ENCODE data around the gene VPS4A. TPM values are rescaled to one million over a fixed set of nuclear protein-coding genes. Genes with fewer than 3 reads are reported as not detected.

Gene VPS4A
- total RNA-seq, 1 experiment from 2014 or later, result 27.3 TPM

- peaks cover 6% of the 10 kb centered on the region; the same call in 1 of the 2 replicates for H3K36me3 ChIP-seq (ENCODE audit: low read depth, low read length)
- POLR2A ChIA-PET (ENCODE audit: unreplicated experiment), result no interaction called here
- H3K4me1 ChIP-seq (ENCODE audit: insufficient read depth, low read length), result no peaks in the 10 kb centered on the region
- H3K27me3 ChIP-seq (ENCODE audit: low read length), result no peaks in the 10 kb centered on the region
- H3K4me2 ChIP-seq (ENCODE audit: low read length), result no peak overlapping the region
- no peak overlapping the region for H3K27ac ChIP-seq (ENCODE audit: low read length)
- H3K9me3 ChIP-seq (ENCODE audit: low read length), result no peaks in the 10 kb centered on the region
- no peak for ATAC-seq
- TF ChIP-seq CTCF (conservative IDR thresholded peaks at IDR 0.05; ENCODE audit: low read depth, low read length), result no peak
- TF ChIP-seq EZH2 (IDR thresholded peaks at IDR 0.05; ENCODE audit: low read length, unreplicated experiment), result no peak
- TF ChIP-seq EZH2phosphoT487 (IDR thresholded peaks at IDR 0.05; ENCODE audit: borderline replicate concordance, low read length), result no peak
- H3K9me2 ChIP-seq (replicated peaks; ENCODE audit: low read length), result no peaks in the 10 kb centered on the region
- H3K79me2 ChIP-seq (ENCODE audit: low read length), result no peaks in the 10 kb centered on the region
- H3F3A ChIP-seq (ENCODE audit: low read length, unreplicated experiment), result no peaks in the 10 kb centered on the region
- no peaks in the 10 kb centered on the region for H4K20me1 ChIP-seq (ENCODE audit: low read length)
- H3K4me3 ChIP-seq (ENCODE audit: low read length), result no peak overlapping the region
- BruUV-seq (replicated peaks), result no TSS peak
- H3K9ac ChIP-seq (ENCODE audit: low read length), result no peak overlapping the region
- CTCF ChIA-PET, result no interaction called here
- H2AFZ ChIP-seq (ENCODE audit: low read length), result no peak overlapping the region
- intact Hi-C loops (cut with micrococcal nuclease), result loop anchor here (10.0 kb wide), 1 partner anchor 53 kb away; no protein-coding TSS in a partner anchor
- no peak for DNase-seq
Observed at GRCh38 chr16:69277413-69277812, 33.7 kb upstream of the VPS4A start.

- ChIA-PET POLR2A (ENCODE audit: unreplicated experiment) (no interaction called here), CTCF (no interaction called here)
- intact Hi-C loops (cut with micrococcal nuclease), result no loop called here
- H3K4me3 ChIP-seq (ENCODE audit: low read length), result no peak overlapping the region
- no peaks in the 10 kb centered on the region for H3K4me1 ChIP-seq (ENCODE audit: insufficient read depth, low read length)
- TF ChIP-seq EZH2phosphoT487 (IDR thresholded peaks at IDR 0.05; ENCODE audit: borderline replicate concordance, low read length), result no peak
- no peak for TF ChIP-seq CTCF (conservative IDR thresholded peaks at IDR 0.05; ENCODE audit: low read depth, low read length)
- no peak for TF ChIP-seq EZH2 (IDR thresholded peaks at IDR 0.05; ENCODE audit: low read length, unreplicated experiment)
- no peaks in the 10 kb centered on the region for H3K79me2 ChIP-seq (ENCODE audit: low read length)
- H4K20me1 ChIP-seq (ENCODE audit: low read length), result no peaks in the 10 kb centered on the region
- H2AFZ ChIP-seq (ENCODE audit: low read length), result no peak overlapping the region
- no peak overlapping the region for H3K4me2 ChIP-seq (ENCODE audit: low read length)
- H3K27ac ChIP-seq (ENCODE audit: low read length), result no peak overlapping the region
- DNase-seq (no peak), ATAC-seq (no peak)
- peaks cover 7% of the 10 kb centered on the region; the same call in 1 of the 2 replicates for H3K36me3 ChIP-seq (ENCODE audit: low read depth, low read length)
- no peaks in the 10 kb centered on the region for H3F3A ChIP-seq (ENCODE audit: low read length, unreplicated experiment)
- no peaks in the 10 kb centered on the region for H3K9me2 ChIP-seq (replicated peaks; ENCODE audit: low read length)
- H3K9ac ChIP-seq (ENCODE audit: low read length), result no peak overlapping the region
- no TSS peak for BruUV-seq (replicated peaks)
- no peaks in the 10 kb centered on the region for H3K27me3 ChIP-seq (ENCODE audit: low read length)
- H3K9me3 ChIP-seq (ENCODE audit: low read length), result no peaks in the 10 kb centered on the region
Observed at GRCh38 chr16:69283851-69284250, 27.3 kb upstream of the VPS4A start.

- H3K27ac ChIP-seq (ENCODE audit: low read length), result no peak overlapping the region
- H4K20me1 ChIP-seq (ENCODE audit: low read length), result no peaks in the 10 kb centered on the region
- H3K9ac ChIP-seq (ENCODE audit: low read length), result no peak overlapping the region
- H3K9me2 ChIP-seq (replicated peaks; ENCODE audit: low read length), result no peaks in the 10 kb centered on the region
- CTCF ChIA-PET, result no interaction called here
- no peak for ATAC-seq
- no TSS peak for BruUV-seq (replicated peaks)
- no peaks in the 10 kb centered on the region for H3K27me3 ChIP-seq (ENCODE audit: low read length)
- TF ChIP-seq EZH2phosphoT487 (IDR thresholded peaks at IDR 0.05; ENCODE audit: borderline replicate concordance, low read length) (no peak), CTCF (conservative IDR thresholded peaks at IDR 0.05; ENCODE audit: low read depth, low read length) (no peak), EZH2 (IDR thresholded peaks at IDR 0.05; ENCODE audit: low read length, unreplicated experiment) (no peak)
- POLR2A ChIA-PET (ENCODE audit: unreplicated experiment), result interaction anchor here (0.6 kb wide), 2 partner anchors 137 to 227 kb away, joined by 3 read pairs; no protein-coding TSS in a partner anchor
- H3K79me2 ChIP-seq (ENCODE audit: low read length), result no peaks in the 10 kb centered on the region
- peaks cover 7% of the 10 kb centered on the region; the same call in 1 of the 2 replicates for H3K36me3 ChIP-seq (ENCODE audit: low read depth, low read length)
- no peaks in the 10 kb centered on the region for H3F3A ChIP-seq (ENCODE audit: low read length, unreplicated experiment)
- no peak overlapping the region for H3K4me2 ChIP-seq (ENCODE audit: low read length)
- H2AFZ ChIP-seq (ENCODE audit: low read length), result no peak overlapping the region
- no peaks in the 10 kb centered on the region for H3K9me3 ChIP-seq (ENCODE audit: low read length)
- no peak for DNase-seq
- intact Hi-C loops (cut with micrococcal nuclease), result no loop called here
- no peaks in the 10 kb centered on the region for H3K4me1 ChIP-seq (ENCODE audit: insufficient read depth, low read length)
- H3K4me3 ChIP-seq (ENCODE audit: low read length), result no peak overlapping the region
Observed at GRCh38 chr16:69285240-69285639, 25.9 kb upstream of the VPS4A start.
